ENCODE results near the gene LCLAT1. TPM values are rescaled to one million over a fixed set of nuclear protein-coding genes. Genes with fewer than 3 reads are reported as not detected.
A peak's percentile ranks its signal among the peaks of the same experiment; 100 is the strongest.

LCLAT1 gene
- total and polyA plus RNA-seq, 2 of the 4 experiments (the other 2 are of a cell fraction), result 7.5 to 11.5 TPM

DNA sequence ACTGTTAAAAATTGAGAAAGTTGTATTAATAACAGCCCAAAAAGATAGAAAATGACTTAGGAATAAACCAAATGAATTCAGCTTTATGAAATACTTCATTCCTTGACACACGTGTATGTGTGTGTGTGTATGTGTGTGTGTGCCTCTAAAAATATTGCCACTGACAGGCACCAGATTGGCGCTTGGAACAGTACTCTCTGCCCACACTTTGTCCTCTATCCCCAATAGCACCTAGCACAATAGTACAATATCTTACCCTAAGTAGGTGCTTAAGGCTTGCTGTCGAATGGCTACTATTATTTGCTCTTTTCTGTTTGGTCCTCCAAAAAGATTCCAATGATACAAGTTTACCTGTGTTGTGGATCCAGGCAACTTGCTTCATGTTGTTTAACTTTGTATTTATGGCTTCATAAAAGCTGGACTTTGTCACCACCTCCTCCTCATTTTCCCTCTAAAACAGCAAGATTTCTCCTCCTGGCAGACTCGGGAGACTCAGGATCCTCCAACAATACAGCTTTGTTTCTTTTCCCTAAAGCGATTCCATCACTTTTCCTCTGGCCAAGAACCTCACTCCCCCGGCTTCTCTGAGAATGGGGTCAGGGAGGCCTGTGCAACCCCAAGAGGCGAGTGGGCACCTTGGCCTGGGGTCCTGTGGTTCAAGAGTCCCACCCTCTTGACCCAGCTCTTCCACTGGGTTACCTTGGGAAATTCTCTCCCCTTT, 43.3 kb upstream of the LCLAT1 start:
- Histone ChIP-seq H3K18ac (ENCODE audit: low read depth, low read length) (peak overlapping the region; percentile 49), H3K14ac (replicated peaks; ENCODE audit: low read depth, low read length) (peak overlapping the region; percentile 11; the same call in 1 of the 2 replicates), H3K27me3 (ENCODE audit: control insufficient read depth, insufficient read depth, low read length) (no peaks in the 10 kb centered on the region), H2BK15ac (ENCODE audit: low read depth, low read length) (peak overlapping the region; percentile 70; the same call in 1 of the 3 replicates), H3K56ac (ENCODE audit: extremely low read depth, insufficient read depth, low read length) (no peak overlapping the region), H2AK5ac (ENCODE audit: low read depth, low read length) (peak overlapping the region; percentile 21; the same call in 1 of the 2 replicates), H4K8ac (ENCODE audit: low read depth in 2 of 2, low read length in 2 of 2) (peak overlapping the region in 1 of 2 experiments; percentile 36; a peak in 2 of 4 replicates), H3K4me1 (ENCODE audit: control insufficient read depth, insufficient read depth, low read length) (peaks cover 24% of the 10 kb centered on the region), H2BK5ac (ENCODE audit: low read depth, low read length, poor library complexity, severe bottlenecking) (no peak overlapping the region), H2AK9ac (replicated peaks; ENCODE audit: low read depth, low read length, poor library complexity) (no peak overlapping the region), H4K20me1 (ENCODE audit: insufficient read depth, low read length) (no peaks in the 10 kb centered on the region), H3K9ac (ENCODE audit: low read depth, low read length) (no peak overlapping the region), H3K9me3 (ENCODE audit: control insufficient read depth, insufficient read depth, low read length) (no peaks in the 10 kb centered on the region), H2BK120ac (ENCODE audit: low read depth, low read length) (peak overlapping the region; percentile 44; the same call in 1 of the 2 replicates), H3K9me1 (ENCODE audit: insufficient read depth, low read length) (peaks cover 13% of the 10 kb centered on the region), H3K4ac (ENCODE audit: low read depth, low read length) (peak overlapping the region; percentile 65; the same call in 1 of the 2 replicates), H3K36me3 (ENCODE audit: control insufficient read depth, insufficient read depth, low read length) (no peaks in the 10 kb centered on the region), H4K91ac (ENCODE audit: insufficient read depth, low read depth, low read length) (peak overlapping the region; percentile 2; the same call in 1 of the 2 replicates), H3K4me2 (ENCODE audit: low read depth, low read length) (no peak overlapping the region; the same call in 1 of the 2 replicates), H2BK20ac (ENCODE audit: low read depth, low read length) (peak overlapping the region; percentile 40; the same call in 1 of the 2 replicates), H3K4me3 (ENCODE audit: insufficient read depth, low read depth, low read length) (no peak overlapping the region), H3K79me1 (ENCODE audit: low read depth in 1 of 2, low read length in 2 of 2) (peaks cover 0 to 5% of the 10 kb centered on the region in 2 experiments; a peak in 1 of 4 replicates), H4K5ac (ENCODE audit: low read depth, low read length) (peak overlapping the region; percentile 34), H2AFZ (replicated peaks; ENCODE audit: low read length, poor library complexity) (no peak overlapping the region), H3K23ac (ENCODE audit: low read depth, low read length) (no peak overlapping the region; the same call in 1 of the 2 replicates), H3K27ac (ENCODE audit: insufficient read depth, low read length) (peak overlapping the region; percentile 55; the same call in 1 of the 2 replicates)
- CTCF ChIA-PET, result no interaction called here
- DNase-seq (no peak), ATAC-seq (ENCODE audit: low read depth) (no peak)
- WGBS, 2 experiments (ENCODE audit: extremely low coverage in 2 of 2, insufficient read length in 1 of 2), result 40% methylated on average over 1 of the region's 7 CpGs; no CpG with 5 or more reads in 1 of the 2 experiments
- dilution Hi-C loops (cut with HindIII; ENCODE audit: low sequenced_read_pairs, unreplicated experiment), result no loop called here
- no peak for TF ChIP-seq BHLHE40 (IDR thresholded peaks at IDR 0.05; ENCODE audit: low read depth, low read length)
- no peak for TF ChIP-seq FOS (IDR thresholded peaks at IDR 0.05; ENCODE audit: low read depth, low read length)
- no peak for TF ChIP-seq RFX5 (IDR thresholded peaks at IDR 0.05; ENCODE audit: low read depth, low read length)
- no peak for TF ChIP-seq POLR2A (IDR thresholded peaks at IDR 0.05; ENCODE audit: low read depth, low read length)
- TF ChIP-seq, protein P1, sequence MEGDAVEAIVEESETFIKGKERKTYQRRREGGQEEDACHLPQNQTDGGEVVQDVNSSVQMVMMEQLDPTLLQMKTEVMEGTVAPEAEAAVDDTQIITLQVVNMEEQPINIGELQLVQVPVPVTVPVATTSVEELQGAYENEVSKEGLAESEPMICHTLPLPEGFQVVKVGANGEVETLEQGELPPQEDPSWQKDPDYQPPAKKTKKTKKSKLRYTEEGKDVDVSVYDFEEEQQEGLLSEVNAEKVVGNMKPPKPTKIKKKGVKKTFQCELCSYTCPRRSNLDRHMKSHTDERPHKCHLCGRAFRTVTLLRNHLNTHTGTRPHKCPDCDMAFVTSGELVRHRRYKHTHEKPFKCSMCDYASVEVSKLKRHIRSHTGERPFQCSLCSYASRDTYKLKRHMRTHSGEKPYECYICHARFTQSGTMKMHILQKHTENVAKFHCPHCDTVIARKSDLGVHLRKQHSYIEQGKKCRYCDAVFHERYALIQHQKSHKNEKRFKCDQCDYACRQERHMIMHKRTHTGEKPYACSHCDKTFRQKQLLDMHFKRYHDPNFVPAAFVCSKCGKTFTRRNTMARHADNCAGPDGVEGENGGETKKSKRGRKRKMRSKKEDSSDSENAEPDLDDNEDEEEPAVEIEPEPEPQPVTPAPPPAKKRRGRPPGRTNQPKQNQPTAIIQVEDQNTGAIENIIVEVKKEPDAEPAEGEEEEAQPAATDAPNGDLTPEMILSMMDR (conservative IDR thresholded peaks at IDR 0.05; ENCODE audit: low read depth, low read length), result no peak
- TF ChIP-seq NFE2L2 (IDR thresholded peaks at IDR 0.05; ENCODE audit: low read depth, low read length), result no peak
- TF ChIP-seq, protein P2, sequence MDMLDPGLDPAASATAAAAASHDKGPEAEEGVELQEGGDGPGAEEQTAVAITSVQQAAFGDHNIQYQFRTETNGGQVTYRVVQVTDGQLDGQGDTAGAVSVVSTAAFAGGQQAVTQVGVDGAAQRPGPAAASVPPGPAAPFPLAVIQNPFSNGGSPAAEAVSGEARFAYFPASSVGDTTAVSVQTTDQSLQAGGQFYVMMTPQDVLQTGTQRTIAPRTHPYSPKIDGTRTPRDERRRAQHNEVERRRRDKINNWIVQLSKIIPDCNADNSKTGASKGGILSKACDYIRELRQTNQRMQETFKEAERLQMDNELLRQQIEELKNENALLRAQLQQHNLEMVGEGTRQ (IDR thresholded peaks at IDR 0.05; ENCODE audit: low read depth, low read length), result no peak
- no peak for TF ChIP-seq SMC3 (IDR thresholded peaks at IDR 0.05; ENCODE audit: low read depth, low read length)
- TF ChIP-seq MAFK (IDR thresholded peaks at IDR 0.05; ENCODE audit: low read depth, low read length), result no peak
- no TSS peak for BruUV-seq (replicated peaks)
- intact Hi-C loops (cut with micrococcal nuclease), result no loop called here
- POLR2A ChIA-PET (ENCODE audit: unreplicated experiment), result no interaction called here
- in situ Hi-C loops (cut with MboI; ENCODE audit: low sequenced_read_pairs), result no loop called here
